MM.1S (cell line): ENCODE data around the gene PPP1R7.

Source experiments
- CTCF ChIP-seq: fragments of 300-600 bp; sonication (generic); IDR thresholded peaks from 2 replicates; pipeline ENCODE4 v1.5.1; 2016; ENCODE audit warnings: antibody characterized with exemption, low read length, mixed read lengths
- EZH2 ChIP-seq: fragments of 300-600 bp; sonication (generic); optimal IDR thresholded peaks from 2 replicates; pipeline ENCODE3; 2017; ENCODE audit warnings: low read depth, mild to moderate bottlenecking, antibody characterized with exemption, low read length, mixed read lengths

- TF ChIP-seq CTCF = no peak
- TF ChIP-seq EZH2 = no peak
These were observed 5.7 kb downstream of the PPP1R7 start for GRCh38 chr2:241155936-241156335.
